Measurements from ENCODE around the gene SLC48A1.

Gene SLC48A1

GRCh38 chr12:47785887-47786661, 13.0 kb downstream of the SLC48A1 start:
- no peak for DNase-seq (ENCODE audit: low read depth)
- no peak for TF ChIP-seq CTCF (conservative IDR thresholded peaks at IDR 0.05; ENCODE audit: low read depth, low read length)
- no peak overlapping the region for H3K4me3 ChIP-seq (ENCODE audit: low read length)

- H3K4me3 ChIP-seq (ENCODE audit: low read length): no peak overlapping the region
- DNase-seq (ENCODE audit: low read depth): no peak
- TF ChIP-seq CTCF (conservative IDR thresholded peaks at IDR 0.05; ENCODE audit: low read depth, low read length): no peak
Measured at GRCh38 chr12:47786662-47787280, 13.7 kb downstream of the SLC48A1 start.

GRCh38 chr12:47787596-47788319, 14.7 kb downstream of the SLC48A1 start:
- DNase-seq (ENCODE audit: low read depth): no peak
- no peak overlapping the region for H3K4me3 ChIP-seq (ENCODE audit: low read length)
- TF ChIP-seq CTCF (conservative IDR thresholded peaks at IDR 0.05; ENCODE audit: low read depth, low read length): no peak

GRCh38 chr12:47789141-47789540, 16.1 kb downstream of the SLC48A1 start:
- DNase-seq (ENCODE audit: low read depth): no peak
- TF ChIP-seq CTCF (conservative IDR thresholded peaks at IDR 0.05; ENCODE audit: low read depth, low read length): no peak
- no peak overlapping the region for H3K4me3 ChIP-seq (ENCODE audit: low read length)

- no peak for TF ChIP-seq CTCF (conservative IDR thresholded peaks at IDR 0.05; ENCODE audit: low read depth, low read length)
- no peak for DNase-seq (ENCODE audit: low read depth)
- H3K4me3 ChIP-seq (ENCODE audit: low read length): no peak overlapping the region
Measured at GRCh38 chr12:47789712-47790489, 16.9 kb downstream of the SLC48A1 start.

GRCh38 chr12:47790676-47791350, 17.8 kb downstream of the SLC48A1 start:
- no peak for DNase-seq (ENCODE audit: low read depth)
- H3K4me3 ChIP-seq (ENCODE audit: low read length): no peak overlapping the region
- TF ChIP-seq CTCF (conservative IDR thresholded peaks at IDR 0.05; ENCODE audit: low read depth, low read length): no peak

Measured in retinal pigment epithelial cell (primary cell).